HCT116 (cell line): ENCODE results near the gene CRTC3. TPM values are rescaled to one million over a fixed set of nuclear protein-coding genes. Genes with fewer than 3 reads are reported as not detected.
A peak's percentile ranks its signal among the peaks of the same experiment; 100 is the strongest.

ENCODE experiments used
- ATAC-seq: fragments of 200-7000 bp; cut with Tn5 transposase; 2 replicates; pipeline ENCODE4 v1.9.1; 2020; ENCODE audit warnings: mild to moderate bottlenecking, moderate library complexity
- BruUV-seq: library from RNA; stranded (reverse); fragments of 400-500 nt; replicated peaks from 2 replicates; lab custom pipeline; 2021; lab: Mats Ljungman, UMichigan
- CTCF ChIA-PET: fragments of 300-600 bp; sonication (Branson Sonifier 250); formaldehyde crosslinking; loops from one replicate; lab custom pipeline; 2021; ENCODE audit warnings: antibody characterized with exemption; lab: Charles Lee
- POLR2A ChIA-PET: fragments of 300-600, 350-600 bp; sonication (Branson Sonifier 250); formaldehyde crosslinking; loops from one replicate; lab custom pipeline; 2021; ENCODE audit warnings: antibody characterized with exemption; lab: Charles Lee
- RAD21 ChIA-PET, 2 experiments: fragments of 300-600 bp; sonication (Branson Sonifier 250); formaldehyde crosslinking; loops; one replicate each; lab custom pipeline; 2023; ENCODE audit warnings: low total read pairs in 2 of 2; ENCODE audit not compliant: uncharacterized antibody in 2 of 2, unreplicated experiment in 2 of 2, low non-redundant PET in 1 of 2; lab: Charles Lee
- DNase-seq: peaks from one replicate; pipeline ENCODE4 v3.0.0-alpha.2; 2010; ENCODE audit warnings: low read depth, low spot score
- H2AFZ ChIP-seq: fragments of 200-600 bp; shearing (Covaris generic), sonication (generic); 2 replicates; pipeline ENCODE4 v1.6.1; 2017; ENCODE audit warnings: low read depth, mixed run types, mixed read lengths, antibody characterized with exemption, low read length; ENCODE audit not compliant: poor library complexity, severe bottlenecking
- H3K27ac ChIP-seq: 2 replicates; pipeline ENCODE4 v1.5.1; 2012; ENCODE audit warnings: low read depth, low read length
- H3K27me3 ChIP-seq: fragments of 200-600 bp; sonication (generic); 2 replicates; pipeline ENCODE4 v1.6.1; 2016; ENCODE audit warnings: mixed run types, low read length, mixed read lengths; ENCODE audit not compliant: insufficient read depth
- H3K36me3 ChIP-seq, 2 experiments: fragments of 200-500 bp in 1 of 2; fragments of 200-600 bp in 1 of 2; sonication (Bioruptor generic) in 1 of 2; sonication (generic) in 1 of 2; 2 replicates each; pipeline versions ENCODE4 v1.5.1 to v1.6.1; 2014 to 2016; ENCODE audit warnings: low read length in 2 of 2, inconsistent platforms in 1 of 2, mixed read lengths in 1 of 2, mixed run types in 1 of 2; ENCODE audit not compliant: insufficient read depth in 2 of 2, control insufficient read depth in 1 of 2
- H3K4me1 ChIP-seq, 2 experiments: fragments of 200-600 bp in 1 of 2; sonication (generic) in 1 of 2; 2 replicates each; pipeline versions ENCODE4 v1.5.1 to v1.6.1; 2012 to 2017; ENCODE audit warnings: low read length in 2 of 2, inconsistent platforms in 1 of 2, mild to moderate bottlenecking in 1 of 2, mixed read lengths in 1 of 2, mixed run types in 1 of 2, moderate library complexity in 1 of 2; ENCODE audit not compliant: insufficient read depth in 2 of 2, control insufficient read depth in 1 of 2
- H3K4me2 ChIP-seq: fragments of 200-600 bp; sonication (generic); 2 replicates; pipeline ENCODE4 v1.6.1; 2017; ENCODE audit warnings: mixed run types, low read length, mixed read lengths
- H3K4me3 ChIP-seq, 2 experiments: fragments of 200-600 bp in 1 of 2; sonication (generic) in 1 of 2; replicated peaks in 1 of 2; 2 replicates each; pipeline ENCODE4 v1.5.1; 2011 to 2016; ENCODE audit warnings: low read length in 2 of 2, control low read depth in 1 of 2, low read depth in 1 of 2, mild to moderate bottlenecking in 1 of 2, mixed read lengths in 1 of 2, mixed run types in 1 of 2
- H3K79me2 ChIP-seq: fragments of 200-600 bp; sonication (generic); 2 replicates; pipeline ENCODE4 v1.6.1; 2017; ENCODE audit warnings: mild to moderate bottlenecking, mixed run types, low read length, moderate library complexity, mixed read lengths; ENCODE audit not compliant: insufficient read depth
- H3K9ac ChIP-seq: fragments of 200-600 bp; sonication (generic); 2 replicates; pipeline ENCODE4 v1.6.1; 2016; ENCODE audit warnings: low read length, mixed read lengths
- H3K9me2 ChIP-seq: fragments of 200-600 bp; sonication (generic), shearing (Covaris generic); 2 replicates; pipeline ENCODE4 v1.6.1; 2017; ENCODE audit warnings: mixed run types, mild to moderate bottlenecking, moderate library complexity; ENCODE audit not compliant: insufficient read depth
- H3K9me3 ChIP-seq, 2 experiments: fragments of 200-500 bp in 1 of 2; fragments of 200-600 bp in 1 of 2; sonication (Bioruptor generic) in 1 of 2; sonication (generic) in 1 of 2; 2 replicates each; pipeline ENCODE4 v1.6.1; 2014 to 2017; ENCODE audit warnings: low read length in 2 of 2, mixed read lengths in 2 of 2, inconsistent platforms in 1 of 2, low read depth in 1 of 2, mild to moderate bottlenecking in 1 of 2, mixed run types in 1 of 2, moderate library complexity in 1 of 2; ENCODE audit not compliant: control insufficient read depth in 1 of 2, insufficient read depth in 1 of 2
- H4K20me1 ChIP-seq: fragments of 200-600 bp; sonication (generic), shearing (Covaris generic); 2 replicates; pipeline ENCODE4 v1.6.1; 2017; ENCODE audit warnings: mixed run types, mild to moderate bottlenecking, moderate library complexity; ENCODE audit not compliant: insufficient read depth
- CTCF ChIP-seq, 3 experiments: fragments of 200-600 bp in 1 of 3; sonication (generic) in 1 of 3; IDR thresholded peaks in 2 of 3; conservative IDR thresholded peaks in 1 of 3; 2 replicates each; pipeline ENCODE4 v1.5.1; 2012 to 2017; ENCODE audit warnings: low read depth in 2 of 3, low read length in 2 of 3, antibody characterized with exemption in 1 of 3, borderline replicate concordance in 1 of 3, control low read depth in 1 of 3, mild to moderate bottlenecking in 1 of 3, mixed read lengths in 1 of 3, mixed run types in 1 of 3, moderate library complexity in 1 of 3; ENCODE audit not compliant: insufficient read depth in 1 of 3
- EZH2 ChIP-seq: fragments of 200-600 bp; sonication (generic); IDR thresholded peaks from 2 replicates; pipeline ENCODE4 v1.6.1; 2017; ENCODE audit warnings: antibody characterized with exemption, mixed run types
- EZH2phosphoT487 ChIP-seq: fragments of 200-600 bp; IDR thresholded peaks from 2 replicates; pipeline ENCODE4 v1.6.1; 2018; ENCODE audit warnings: antibody characterized with exemption, borderline replicate concordance
- POLR2A ChIP-seq: IDR thresholded peaks from 2 replicates; pipeline ENCODE4 v1.7.0; 2011; ENCODE audit warnings: borderline replicate concordance; ENCODE audit not compliant: insufficient read depth, insufficient read length; ENCODE audit errors: extremely low read depth
- RAD21 ChIP-seq: IDR thresholded peaks from 2 replicates; pipeline ENCODE4 v1.6.1; 2012; ENCODE audit warnings: low read depth, mild to moderate bottlenecking
- REST ChIP-seq: IDR thresholded peaks from 2 replicates; pipeline ENCODE4 v1.6.1; 2012; ENCODE audit warnings: low read depth
- YY1 ChIP-seq: IDR thresholded peaks from 2 replicates; pipeline ENCODE4 v1.6.1; 2011; ENCODE audit warnings: low read length, low read depth, moderate library complexity, mild to moderate bottlenecking; ENCODE audit not compliant: insufficient replicate concordance; ENCODE audit errors: extremely low read depth
- ZNF274 ChIP-seq: fragments of 200-500 bp; sonication (Bioruptor generic); IDR thresholded peaks from 2 replicates; pipeline ENCODE4 v1.6.1; 2014; ENCODE audit warnings: mild to moderate bottlenecking, low read depth, low read length, inconsistent platforms
- intact Hi-C: fragments of 100-400 bp; cut with micrococcal nuclease; formaldehyde crosslinking; loops from 2 replicates; pipeline ENCODE4 v1.10.0; 2022
- total RNA-seq: library from RNA; stranded (reverse); gene quantifications from one replicate; pipeline ENCODE4 v1.2.1, GENCODE V29; 2021; ENCODE audit not compliant: unreplicated experiment

CRTC3 gene
- total RNA-seq, 1 experiment from 2014 or later = 20.7 TPM

- TF ChIP-seq CTCF (IDR thresholded peaks at IDR 0.05 in 2 of 3, conservative IDR thresholded peaks at IDR 0.05 in 1 of 3; ENCODE audit: borderline replicate concordance in 1 of 3, insufficient read depth in 1 of 3, low read depth in 2 of 3, low read length in 2 of 3) (no peak), ZNF274 (no peak), REST (no peak), EZH2phosphoT487 (no peak), YY1 (no peak), POLR2A (no peak), EZH2 (no peak)
Observed at GRCh38 chr15:90597577-90597976, 67.9 kb downstream of the CRTC3 start (continued).

GRCh38 chr15:90598031-90598577 lies 68.4 kb downstream of the CRTC3 start:
- Histone ChIP-seq H3K27me3 (no peaks in the 10 kb centered on the region), H3K4me2 (no peak overlapping the region)
- RAD21 ChIA-PET = no interaction called here
- TF ChIP-seq CTCF (IDR thresholded peaks at IDR 0.05 in 2 of 3, conservative IDR thresholded peaks at IDR 0.05 in 1 of 3; ENCODE audit: borderline replicate concordance in 1 of 3, insufficient read depth in 1 of 3, low read depth in 2 of 3, low read length in 2 of 3) (no peak), RAD21 (peak; percentile 33)
- TF ChIP-seq, all 23 proteins: peak for 1
- H2AFZ ChIP-seq = no peak overlapping the region
- no TSS peak for BruUV-seq
- peaks cover 4 to 9% of the 10 kb centered on the region in 2 experiments; a peak in 3 of 4 replicates for H3K4me1 ChIP-seq
- H3K9me3 ChIP-seq = no peaks in the 10 kb centered on the region
- CTCF ChIA-PET = no interaction called here
- H4K20me1 ChIP-seq = no peaks in the 10 kb centered on the region
- no peaks in the 10 kb centered on the region for H3K79me2 ChIP-seq
- intact Hi-C loops = no loop called here
- ATAC-seq (peak; percentile 80), DNase-seq (no peak)
- no peak overlapping the region for H3K4me3 ChIP-seq
- POLR2A ChIA-PET = no interaction called here
- no peak overlapping the region for H3K27ac ChIP-seq
- no peak overlapping the region for H3K9ac ChIP-seq
- no peaks in the 10 kb centered on the region for H3K9me2 ChIP-seq
- H3K36me3 ChIP-seq = no peaks in the 10 kb centered on the region
